ENCODE results near the gene RNF39.

The RNF39 gene

DNA sequence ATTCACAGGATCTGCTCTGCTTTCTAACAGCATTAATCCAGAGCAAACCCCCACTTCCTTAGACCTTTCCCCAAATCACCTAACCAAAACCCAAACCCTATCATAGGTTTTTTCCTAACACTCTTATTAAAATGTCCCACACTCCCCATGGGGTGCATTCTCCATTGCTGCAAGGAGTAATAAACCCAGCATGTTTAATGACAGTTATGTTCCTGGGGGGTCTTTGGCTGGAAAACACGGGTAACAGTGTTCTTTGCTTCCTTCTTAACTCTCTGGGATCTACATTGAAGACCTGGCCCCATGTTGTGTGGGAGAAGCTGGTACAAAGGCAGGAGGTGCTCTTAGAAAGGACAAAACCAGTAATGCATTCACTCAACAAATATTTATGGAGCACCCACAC is 21.3 kb upstream of the RNF39 start:
- DNase-seq (ENCODE audit: low read depth, low spot score) = no peak

DNA sequence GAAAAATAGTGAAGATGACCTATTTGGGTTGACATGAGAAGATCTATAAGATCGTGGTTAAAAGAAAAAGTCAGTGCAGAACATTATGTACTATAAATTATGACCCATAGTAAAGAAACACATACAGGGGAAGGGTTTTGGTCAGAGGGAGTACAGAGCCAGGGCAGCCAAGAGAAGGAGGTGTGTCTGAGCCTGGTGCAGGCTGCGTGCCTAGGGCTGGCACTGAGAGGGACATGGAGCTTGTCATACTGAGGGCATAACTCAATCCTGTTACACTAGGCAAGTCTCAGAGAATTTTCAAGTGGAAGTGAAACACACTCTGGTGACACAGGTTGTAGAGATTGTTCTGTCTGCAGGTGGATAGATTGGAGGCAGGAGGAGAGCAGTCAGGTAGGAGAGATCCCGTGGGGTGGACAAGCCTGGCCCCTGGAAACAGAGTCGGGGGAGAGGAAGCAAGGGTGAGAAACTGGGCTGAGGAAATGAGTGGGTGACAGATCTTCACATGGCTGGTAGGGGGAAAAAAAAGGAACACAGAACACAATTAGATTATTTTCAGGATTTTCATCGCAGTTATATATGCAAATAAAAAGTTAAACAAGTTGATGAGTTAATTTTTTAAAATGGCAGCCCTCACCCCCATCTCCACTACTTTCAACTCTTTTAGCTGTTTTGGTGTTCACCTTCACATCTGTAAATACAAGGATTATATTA is 18.5 kb upstream of the RNF39 start:
- DNase-seq (ENCODE audit: low read depth, low spot score) = no peak

DNA sequence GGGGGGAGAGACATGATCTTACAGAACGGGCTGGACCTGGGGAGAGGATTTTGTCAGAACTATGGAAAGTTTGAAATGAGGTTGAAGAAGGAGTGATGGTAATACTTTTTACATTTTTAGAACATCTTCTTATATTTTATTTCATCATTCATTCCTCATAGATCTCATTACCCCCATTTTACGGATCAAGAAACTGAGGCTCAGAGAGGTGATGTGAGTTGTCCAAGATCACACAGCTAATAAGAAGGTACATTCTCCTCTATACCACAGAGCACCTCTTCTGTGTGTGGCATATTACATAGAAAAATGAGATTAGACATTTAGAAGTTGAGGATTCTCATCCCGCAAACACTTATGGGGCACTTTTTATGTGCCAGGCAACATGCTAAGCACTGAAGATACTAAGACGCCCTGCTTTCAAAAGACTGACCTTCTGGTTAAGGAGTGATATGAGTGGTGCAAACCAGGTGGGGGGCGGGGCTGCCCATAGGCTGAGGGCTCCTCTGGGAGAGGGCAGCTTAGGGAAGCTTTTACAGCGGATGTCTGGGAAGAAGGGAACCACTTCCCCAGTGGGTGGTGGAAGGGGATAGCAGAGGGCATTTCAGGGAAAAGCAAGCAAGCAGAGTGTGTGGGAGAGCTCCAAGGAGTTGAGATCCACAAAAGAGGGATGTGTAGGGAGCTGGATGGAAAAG is 17.4 kb upstream of the RNF39 start:
- no peak for DNase-seq (ENCODE audit: low read depth, low spot score)

DNA sequence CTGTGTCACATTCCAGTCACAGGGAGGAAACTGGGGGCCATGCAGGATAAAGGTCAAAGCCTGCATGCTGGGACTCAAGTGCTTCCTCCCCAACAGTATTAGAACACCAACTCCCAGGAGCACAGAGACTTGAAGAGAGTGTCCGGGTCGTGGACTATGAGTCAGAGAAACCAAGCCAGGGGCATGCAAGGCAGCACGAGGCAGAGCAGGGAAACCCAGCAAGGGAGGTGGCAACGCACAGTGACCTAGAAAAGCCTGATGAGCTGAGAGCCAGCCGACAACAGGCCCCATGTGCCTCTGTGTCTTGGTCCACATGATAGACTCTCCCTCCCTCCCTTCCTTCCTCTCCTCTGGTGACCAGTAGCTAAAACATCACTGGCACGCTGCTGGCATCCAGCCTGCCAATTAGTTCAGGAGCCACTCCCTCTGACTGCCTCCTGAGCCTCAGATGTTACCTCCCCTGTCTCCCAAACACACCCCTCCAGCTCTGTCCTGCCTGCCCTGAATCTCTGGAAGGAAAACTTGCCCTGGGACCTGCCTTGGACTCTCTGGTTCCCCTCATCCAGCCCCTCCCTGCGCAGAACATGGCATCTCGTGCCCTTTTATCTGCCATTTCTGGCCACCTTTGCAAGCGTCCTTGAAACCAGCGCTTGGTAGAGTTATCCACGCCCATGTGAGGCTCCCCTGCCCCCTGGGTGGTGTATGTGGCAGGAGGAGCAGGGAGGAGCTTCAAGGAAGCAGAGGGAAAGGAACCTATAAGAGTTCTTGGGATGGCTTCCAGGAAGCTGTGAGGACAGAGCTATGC is 16.2 kb upstream of the RNF39 start:
- DNase-seq (ENCODE audit: low read depth, low spot score) = no peak

DNA sequence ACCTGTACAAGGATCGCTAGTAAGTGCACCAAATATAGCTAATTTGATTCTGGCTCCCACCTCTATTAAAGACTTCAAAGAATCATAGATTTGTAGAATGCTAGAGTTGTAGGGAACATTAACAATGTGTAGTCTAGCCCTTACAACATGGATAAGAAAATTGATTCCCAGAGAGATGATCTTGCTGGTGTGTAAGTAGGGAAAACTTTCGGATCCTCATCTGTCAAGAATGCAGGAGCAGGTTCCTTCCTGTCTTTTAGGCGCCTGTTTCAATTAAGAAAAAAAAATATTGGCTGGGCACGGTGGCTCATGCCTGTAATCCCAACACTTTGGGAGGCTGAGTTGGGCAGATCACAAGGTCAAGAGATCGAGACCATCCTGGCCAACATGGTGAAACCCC is 12.3 kb upstream of the RNF39 start:
- DNase-seq (ENCODE audit: low read depth, low spot score) = no peak

DNA sequence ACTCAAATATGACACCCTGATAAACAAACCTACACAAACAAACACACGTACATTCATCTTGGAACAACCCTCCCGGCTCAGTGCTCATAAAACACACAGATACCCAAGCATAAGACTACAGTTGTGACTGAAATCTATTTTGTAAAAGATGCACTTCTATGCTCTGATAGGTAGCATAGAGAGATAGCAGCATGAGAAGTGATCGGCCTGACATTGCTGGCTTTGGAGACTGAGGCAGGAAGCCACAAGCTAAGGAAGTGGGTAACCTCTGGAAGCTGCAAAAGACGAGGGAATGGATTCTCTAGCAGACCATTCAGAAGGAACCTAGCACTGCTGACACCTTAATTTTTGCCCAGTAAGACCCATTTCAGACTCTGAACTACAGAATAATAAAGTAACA is 1.6 kb upstream of the RNF39 start:
- DNase-seq (ENCODE audit: low read depth, low spot score) = no peak

DNA sequence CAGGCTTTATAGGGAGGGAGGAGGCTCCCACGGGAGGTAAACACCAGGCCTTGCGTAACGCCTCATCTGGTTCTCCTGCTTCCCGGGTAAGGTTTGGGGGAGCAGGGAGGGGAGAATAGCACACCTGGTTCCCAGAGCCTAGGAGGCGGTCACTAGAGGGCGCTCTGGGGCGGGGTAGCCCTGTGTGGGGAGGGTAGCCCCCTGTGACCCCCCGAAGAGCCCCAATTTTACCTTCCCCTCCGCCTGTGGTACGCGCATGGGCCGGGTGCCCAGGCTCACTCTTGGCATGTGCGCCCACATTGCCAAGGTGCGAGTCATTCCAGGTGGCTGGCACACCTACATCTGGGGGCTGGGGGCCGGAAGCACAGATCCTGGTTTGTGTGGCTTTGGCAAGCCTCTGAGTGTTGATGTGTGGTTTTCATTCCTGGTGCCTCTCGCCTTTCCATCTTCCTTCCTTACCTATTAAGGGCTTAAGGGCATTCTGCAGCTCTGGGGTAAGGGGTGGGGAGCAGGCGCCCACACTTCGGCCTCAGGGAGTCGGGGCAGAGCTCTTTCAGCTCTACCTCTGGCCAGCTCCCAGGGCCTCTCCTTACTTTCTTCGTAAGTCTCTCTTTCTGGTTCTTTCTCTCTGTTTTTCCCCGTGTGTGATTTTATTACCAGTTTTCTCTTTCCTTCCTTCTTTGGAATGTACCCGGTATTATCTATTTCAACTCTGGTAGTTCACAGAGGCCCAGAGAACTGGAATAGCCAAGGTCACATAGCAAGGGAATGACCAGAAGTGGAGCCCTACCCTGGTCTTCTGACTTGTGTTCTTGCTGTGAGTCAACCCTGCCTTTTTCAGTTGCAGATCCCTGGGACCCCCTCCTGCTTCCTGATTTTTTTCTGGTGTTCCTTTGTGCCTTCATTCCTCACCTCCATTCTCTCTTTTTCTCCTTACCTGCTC is 492 bp upstream of the RNF39 start:
- DNase-seq (ENCODE audit: low read depth, low spot score) = no peak

DNA sequence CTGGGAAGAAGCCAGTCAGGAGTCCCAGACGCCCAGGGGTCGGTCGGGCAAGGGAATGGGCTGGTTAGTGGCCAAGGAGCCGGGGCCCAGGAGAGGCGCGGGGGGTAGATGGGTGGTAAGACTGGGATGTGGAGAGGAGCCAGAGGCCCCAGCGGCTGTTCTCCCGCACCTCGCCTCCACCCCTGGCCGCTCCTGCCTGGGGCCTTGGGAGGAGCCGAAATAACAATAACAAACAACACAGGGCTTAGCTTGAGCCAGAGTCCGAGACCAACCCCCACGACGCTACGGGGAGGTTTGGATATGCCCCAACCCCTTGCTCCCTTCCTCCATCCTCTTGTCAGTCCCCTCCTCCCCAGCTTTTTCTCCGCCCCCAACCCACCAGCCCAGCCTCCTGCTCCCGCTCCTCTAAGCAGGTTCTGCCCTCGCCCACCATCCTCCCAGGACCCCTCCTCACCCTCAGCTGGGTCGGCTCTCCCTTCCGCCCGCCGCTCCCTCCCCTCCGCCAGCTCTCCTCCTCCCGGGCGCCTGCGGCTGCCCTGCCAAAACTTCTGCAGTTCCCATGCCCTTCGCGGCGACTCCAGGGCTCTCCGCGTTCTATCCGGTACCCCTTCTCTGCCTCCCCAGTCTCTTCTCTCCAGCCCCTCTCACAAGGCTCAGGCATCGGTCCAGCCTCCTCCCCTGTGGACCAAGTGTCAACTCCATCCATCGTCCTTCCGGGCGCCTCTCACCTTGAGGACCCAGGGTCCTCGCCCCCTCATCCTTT is 1.1 kb downstream of the RNF39 start:
- DNase-seq (ENCODE audit: low read depth, low spot score) = no peak

DNA sequence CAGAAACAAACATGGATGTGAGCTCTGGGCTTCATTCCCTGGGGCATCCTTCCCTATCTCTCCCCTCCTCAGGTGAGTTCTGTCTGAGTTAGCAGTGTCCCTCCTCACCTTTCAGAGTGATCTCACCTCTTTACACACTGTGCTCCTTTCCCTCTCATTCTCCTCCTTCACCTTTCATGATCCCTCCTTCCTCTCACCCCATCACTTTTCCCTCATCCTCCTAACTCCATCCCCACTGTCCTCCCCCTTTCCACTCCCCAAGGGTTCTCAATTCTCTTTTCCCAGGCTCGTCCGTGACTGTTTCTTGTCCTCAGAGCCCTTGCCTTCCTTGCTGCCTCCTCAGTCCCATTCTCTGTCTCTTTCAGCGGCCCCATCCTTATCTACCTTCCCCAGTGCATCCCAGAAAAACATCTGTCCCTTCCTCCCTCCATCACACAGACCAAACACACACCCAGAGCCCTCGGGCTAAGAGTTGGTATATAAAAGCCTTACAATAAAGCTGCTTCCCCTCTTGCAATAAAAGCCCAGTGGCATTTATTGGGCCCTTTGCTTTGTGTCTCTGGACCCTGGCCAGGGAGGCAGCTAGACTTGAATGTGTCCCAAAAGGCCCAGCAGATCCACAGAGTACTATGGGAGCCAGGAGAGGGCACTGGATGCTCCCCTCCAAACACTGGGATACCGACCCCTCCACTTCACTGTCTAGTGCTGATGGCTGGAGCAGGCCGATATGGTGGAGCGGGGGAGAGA is 1.9 kb downstream of the RNF39 start:
- DNase-seq (ENCODE audit: low read depth, low spot score) = no peak

DNA sequence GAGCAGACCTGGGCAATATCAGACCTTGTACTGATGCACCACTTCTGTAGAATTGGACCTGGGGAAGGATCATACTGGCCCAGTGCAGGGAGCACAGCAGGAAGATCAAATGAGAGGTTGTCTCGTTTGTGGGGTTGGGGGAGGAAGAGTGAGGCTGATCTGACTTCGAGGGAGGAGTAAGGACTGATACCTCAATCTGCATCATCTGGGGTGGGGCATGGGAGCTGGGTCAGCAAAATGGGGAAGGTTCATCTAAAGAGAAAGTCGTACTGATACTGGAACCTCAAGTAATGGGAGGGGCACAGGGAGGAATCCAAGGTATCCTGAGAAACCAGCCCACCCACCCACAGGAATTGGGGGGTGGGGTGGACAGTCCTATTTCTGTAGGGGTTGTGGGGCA is 3.7 kb downstream of the RNF39 start:
- DNase-seq (ENCODE audit: low read depth, low spot score) = no peak

DNA sequence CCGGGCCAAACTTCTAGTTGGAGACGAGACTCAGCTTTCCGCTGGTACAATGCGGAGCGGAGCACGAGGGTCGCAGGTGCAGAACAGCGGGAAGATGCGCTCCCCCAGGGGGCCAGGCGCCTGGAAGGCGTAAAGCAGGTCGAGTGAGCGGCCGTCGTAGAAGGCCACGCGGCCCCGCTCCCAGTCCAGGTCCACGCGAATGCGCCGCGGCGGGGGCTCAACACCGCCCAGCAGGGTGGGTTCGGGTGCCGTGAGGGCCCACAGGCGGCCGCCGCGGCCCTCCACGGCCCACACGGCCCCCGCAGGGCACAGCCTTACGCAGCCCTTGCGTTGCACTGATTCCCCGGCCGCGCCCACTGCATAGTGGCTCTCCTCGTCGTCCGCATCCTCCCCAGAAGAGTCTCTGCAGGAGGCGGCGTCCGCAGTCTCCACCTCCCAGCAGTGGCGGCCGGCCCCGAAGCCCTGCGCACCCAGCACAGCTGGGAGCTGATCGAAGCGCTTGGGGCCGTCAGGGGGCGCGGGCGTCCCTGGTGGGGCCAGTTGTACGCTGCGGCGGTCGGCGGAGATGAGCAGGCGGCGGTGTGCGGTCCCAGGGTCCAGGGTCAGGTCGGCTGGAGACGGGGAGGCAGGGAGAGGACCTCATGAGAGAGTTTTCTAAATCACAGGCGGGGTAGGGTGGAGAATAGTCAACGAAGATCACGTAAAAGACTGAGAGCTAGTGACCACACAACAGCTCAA is 4.3 kb downstream of the RNF39 start:
- DNase-seq (ENCODE audit: low read depth, low spot score) = no peak

DNA sequence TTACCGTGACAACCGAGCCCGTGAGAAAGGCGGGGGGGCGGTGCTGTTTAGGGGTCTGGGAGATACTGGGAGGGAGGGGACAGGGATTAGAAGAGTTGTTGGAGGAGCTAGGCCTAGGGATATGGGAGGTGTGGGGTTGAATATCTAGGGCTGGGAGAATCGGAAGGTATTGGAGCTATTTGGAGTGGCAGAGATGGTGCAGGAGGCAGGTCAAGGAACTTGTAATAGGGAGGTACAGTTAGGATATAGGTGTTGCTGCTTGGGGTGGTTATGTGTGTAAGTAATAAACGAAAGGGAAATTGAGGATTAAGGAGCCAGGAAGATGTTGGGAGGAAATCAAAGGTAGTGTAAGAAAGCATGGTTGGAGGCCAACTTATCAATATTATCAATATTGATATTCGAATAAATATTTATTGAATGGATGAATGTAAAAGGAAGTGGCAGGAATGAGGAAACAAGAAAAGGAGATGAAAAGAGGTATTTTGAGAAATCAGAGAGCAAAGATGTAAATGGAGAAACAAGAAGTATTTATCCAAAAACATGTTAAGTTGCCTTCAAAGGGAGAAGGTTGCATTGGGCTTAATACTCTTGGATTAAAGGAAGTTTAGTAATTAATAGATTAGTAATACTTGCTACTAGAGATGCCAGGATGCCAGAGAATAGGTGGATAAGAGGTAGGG is 8.0 kb downstream of the RNF39 start:
- no peak for DNase-seq (ENCODE audit: low read depth, low spot score)

DNA sequence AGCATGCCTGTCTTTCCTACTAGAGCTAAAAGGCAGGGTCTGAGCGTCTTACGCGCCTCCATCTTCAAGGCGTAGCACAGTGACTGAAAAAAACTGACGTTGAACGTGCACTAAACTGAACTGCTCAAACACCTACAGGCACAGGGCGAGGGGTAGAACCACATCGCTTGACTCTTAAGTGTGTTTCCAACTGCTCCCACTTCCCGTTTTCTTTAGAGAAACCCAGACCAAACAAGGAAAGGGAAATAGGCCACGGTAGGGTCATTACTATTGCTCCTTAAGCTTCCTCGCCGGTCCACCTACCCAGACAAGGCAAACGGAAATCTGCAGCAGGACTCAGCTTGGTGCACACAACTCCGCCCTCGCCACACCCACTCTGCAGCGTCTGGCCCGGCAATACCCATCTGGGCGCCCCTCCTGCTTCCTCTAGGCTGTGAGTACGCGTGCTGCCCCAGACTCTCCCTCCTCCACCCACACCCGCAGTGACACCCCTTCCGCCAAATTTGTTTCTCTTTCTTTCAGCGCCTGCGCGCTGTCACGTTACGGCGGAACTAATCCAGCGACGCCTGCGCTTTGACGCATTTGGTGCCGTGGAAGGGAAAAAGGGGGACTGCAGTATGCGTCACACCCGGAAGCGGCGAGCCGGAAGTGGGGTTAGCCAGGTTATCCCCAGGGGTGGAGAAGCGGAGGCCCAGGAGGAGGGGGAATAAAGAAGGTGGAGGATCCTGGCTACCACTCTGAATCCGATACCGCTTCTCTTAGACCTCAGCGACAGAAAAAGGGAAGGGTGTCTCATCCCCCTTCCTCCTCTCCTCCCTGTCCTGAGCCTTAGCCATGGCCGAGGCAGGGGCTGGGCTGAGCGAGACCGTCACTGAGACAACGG is 8.8 kb downstream of the RNF39 start, which contains the start of gene PPP1R11:
TSS of gene PPP1R11 (plus strand) at position 622 of the 883 bp plus-strand sequence. CDS start at position 835, 213 bp downstream.
- DNase-seq (ENCODE audit: low read depth, low spot score) = peak; percentile 98

DNA sequence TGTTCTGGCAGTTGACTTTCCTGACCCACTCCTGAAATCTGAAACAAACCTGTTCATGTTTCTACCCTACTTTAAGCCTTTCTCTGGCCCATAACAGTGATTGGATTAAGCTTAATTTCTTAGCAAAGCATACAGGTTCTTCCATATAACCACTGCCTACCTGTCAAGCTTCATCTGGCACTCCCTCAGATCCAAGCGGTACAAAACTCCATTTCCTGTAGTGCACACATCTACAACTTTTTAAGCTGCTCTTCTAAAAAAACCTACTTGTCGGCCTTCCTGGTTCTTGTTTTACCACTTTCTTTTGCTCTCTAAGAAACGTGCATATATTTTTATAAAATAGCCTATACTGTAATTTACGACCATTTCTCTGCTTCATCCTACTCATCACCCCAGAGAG is 9.5 kb downstream of the RNF39 start:
- no peak for DNase-seq (ENCODE audit: low read depth, low spot score)

DNA sequence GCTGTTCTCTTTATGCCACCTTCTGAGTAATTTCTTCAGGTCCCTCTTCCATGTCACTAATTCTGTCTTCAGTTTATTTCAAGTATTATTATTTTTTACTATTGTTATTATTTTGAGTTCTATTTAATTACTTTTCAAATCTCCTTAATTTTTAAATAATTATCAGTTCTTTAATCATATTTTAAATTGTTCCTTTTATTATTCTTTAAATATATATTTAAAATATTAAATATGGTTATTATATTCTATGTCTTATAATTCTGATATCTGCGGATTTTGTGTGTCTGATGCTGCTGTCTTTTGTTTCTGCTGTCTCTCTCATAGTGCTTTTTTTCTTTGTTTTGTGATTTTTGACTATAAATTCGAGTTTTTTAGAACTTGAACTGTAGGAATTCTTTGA is 12.3 kb downstream of the RNF39 start:
- no peak for DNase-seq (ENCODE audit: low read depth, low spot score)

DNA sequence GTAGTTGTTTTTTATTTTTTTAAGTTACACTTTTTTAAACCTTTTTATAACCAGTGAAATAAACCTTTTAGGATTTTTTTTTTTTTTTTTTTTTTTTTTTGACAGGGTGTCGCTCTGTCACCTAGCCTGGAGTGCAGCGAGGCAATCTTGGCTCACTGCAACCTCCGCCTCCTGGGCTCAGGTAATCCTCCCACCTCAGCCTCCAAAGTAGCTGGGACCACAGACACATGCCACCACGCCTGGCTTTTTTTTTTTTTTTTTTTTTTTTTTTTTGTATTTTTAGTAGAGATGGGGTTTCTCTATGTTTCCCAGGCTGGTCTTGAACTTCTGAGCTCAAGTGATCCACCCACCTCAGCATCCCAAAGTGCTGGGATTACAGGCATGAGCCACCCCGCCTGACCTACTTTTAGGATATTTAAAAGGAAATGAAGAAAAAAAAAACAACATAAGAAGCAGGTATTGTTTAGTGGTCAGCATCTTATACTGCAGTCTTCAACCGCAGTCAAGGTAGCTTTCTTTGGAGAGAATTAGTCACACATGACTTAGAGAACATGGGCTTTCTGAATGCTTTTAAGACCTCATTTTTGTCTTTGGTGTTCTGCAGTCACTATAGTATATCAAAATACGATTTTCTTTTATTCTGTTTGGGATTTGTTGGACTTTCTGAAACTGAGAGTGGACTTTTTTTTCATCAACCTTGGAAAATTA is 12.9 kb downstream of the RNF39 start:
- DNase-seq (ENCODE audit: low read depth, low spot score) = no peak

DNA sequence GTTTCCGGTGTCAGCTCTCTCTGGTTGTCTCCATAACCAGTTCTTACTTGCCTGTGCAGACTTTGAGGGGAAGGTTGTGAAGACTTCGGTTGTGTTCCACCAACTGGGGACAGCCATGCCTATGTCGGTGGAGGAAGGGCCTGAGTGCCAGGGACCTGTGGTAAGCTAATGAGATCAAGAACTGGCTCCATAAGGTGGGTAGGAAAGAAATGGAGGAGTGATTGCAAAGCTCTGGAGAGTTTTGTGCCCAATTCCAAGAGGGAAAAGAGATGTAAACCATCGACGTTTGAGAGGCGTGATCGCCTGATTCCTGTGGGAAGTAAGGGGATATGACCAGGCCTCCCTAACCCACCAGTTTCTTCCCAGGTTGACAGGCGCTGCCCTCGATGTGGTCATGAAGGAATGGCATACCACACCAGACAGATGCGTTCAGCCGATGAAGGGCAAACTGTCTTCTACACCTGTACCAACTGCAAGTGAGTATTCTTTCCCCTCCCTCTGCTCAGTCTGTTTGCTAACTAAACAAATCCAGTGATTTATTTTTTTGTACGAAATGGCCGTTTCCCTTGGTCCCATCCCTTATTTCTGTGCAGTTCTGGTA is 13.6 kb downstream of the RNF39 start:
- DNase-seq (ENCODE audit: low read depth, low spot score) = no peak

Data from smooth muscle cell of the brain vasculature (primary cell).